Endothelial cell of umbilical vein (primary cell): ENCODE measurements around the gene SLC18B1.

Experiments used
- EZH2 ChIP-seq: IDR thresholded peaks from 2 replicates; pipeline ENCODE4 v1.6.1; 2012; ENCODE audit warnings: borderline replicate concordance, low read depth, mild to moderate bottlenecking, moderate library complexity, low read length, inconsistent platforms; ENCODE audit not compliant: severe bottlenecking
- POLR2A ChIP-seq: IDR thresholded peaks from 2 replicates; pipeline ENCODE4 v1.6.1; 2012; ENCODE audit warnings: low read depth, mild to moderate bottlenecking, control low read depth, low read length
- POLR2AphosphoS5 ChIP-seq: IDR thresholded peaks from 2 replicates; pipeline ENCODE4 v1.6.1; 2012; ENCODE audit warnings: low read depth, mild to moderate bottlenecking, control low read depth, low read length, moderate library complexity; ENCODE audit not compliant: insufficient read depth
- TF ChIP-seq, protein P1 (sequence below), 2 donors: IDR thresholded peaks; 1 replicate in 1 of 2; 2 replicates in 1 of 2; pipeline ENCODE4 v1.5.1; 2011; ENCODE audit warnings: low read length in 2 of 2, mild to moderate bottlenecking in 2 of 2, moderate library complexity in 2 of 2, control low read depth in 1 of 2, inconsistent platforms in 1 of 2, low read depth in 1 of 2; ENCODE audit not compliant: insufficient read depth in 1 of 2; ENCODE audit errors: extremely low read depth in 1 of 2

DNA sequence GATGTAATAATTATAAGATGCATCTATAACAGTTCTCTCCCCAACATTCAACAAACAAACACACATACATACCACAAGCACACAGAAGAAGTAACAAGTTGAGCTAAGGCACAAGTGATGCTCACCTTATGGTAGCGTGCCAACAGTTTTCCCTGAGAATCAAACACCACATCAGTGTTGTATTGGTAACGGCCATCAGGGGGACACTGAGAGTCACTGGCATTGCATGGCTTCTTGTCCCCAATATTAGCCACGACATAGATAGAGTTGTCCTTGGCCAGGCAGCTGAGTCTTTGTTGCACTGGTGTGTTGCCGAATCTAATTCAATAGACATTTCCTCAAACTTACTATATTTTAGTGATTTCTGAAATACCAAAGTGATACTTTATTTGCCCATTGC, 69.8 kb downstream of the SLC18B1 start:
- no peak for TF ChIP-seq POLR2A
- TF ChIP-seq, protein P1, sequence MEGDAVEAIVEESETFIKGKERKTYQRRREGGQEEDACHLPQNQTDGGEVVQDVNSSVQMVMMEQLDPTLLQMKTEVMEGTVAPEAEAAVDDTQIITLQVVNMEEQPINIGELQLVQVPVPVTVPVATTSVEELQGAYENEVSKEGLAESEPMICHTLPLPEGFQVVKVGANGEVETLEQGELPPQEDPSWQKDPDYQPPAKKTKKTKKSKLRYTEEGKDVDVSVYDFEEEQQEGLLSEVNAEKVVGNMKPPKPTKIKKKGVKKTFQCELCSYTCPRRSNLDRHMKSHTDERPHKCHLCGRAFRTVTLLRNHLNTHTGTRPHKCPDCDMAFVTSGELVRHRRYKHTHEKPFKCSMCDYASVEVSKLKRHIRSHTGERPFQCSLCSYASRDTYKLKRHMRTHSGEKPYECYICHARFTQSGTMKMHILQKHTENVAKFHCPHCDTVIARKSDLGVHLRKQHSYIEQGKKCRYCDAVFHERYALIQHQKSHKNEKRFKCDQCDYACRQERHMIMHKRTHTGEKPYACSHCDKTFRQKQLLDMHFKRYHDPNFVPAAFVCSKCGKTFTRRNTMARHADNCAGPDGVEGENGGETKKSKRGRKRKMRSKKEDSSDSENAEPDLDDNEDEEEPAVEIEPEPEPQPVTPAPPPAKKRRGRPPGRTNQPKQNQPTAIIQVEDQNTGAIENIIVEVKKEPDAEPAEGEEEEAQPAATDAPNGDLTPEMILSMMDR (IDR thresholded peaks at IDR 0.05; ENCODE audit: extremely low read depth in 1 of 2, insufficient read depth in 1 of 2, low read depth in 1 of 2, low read length in 2 of 2): no peak
- TF ChIP-seq EZH2: no peak
- TF ChIP-seq POLR2AphosphoS5: no peak
